Left cardiac atrium (tissue), 4 donors: ENCODE measurements around the gene ZFP82. TPM values are rescaled to one million over a fixed set of nuclear protein-coding genes. Genes with fewer than 3 reads are reported as not detected.
A peak's percentile ranks its signal among the peaks of the same experiment; 100 is the strongest.

Source experiments
- ATAC-seq, 2 donors: fragments of 200-7000 bp; cut with Tn5 transposase; one replicate each; pipeline ENCODE4 v1.9.1; 2020; ENCODE audit warnings: mild to moderate bottlenecking in 2 of 2, moderate library complexity in 2 of 2
- DNase-seq: peaks from one replicate; pipeline ENCODE4 v3.0.0-alpha.2; 2020
- intact Hi-C, 2 donors: fragments of 100-400 bp; cut with DNase I; formaldehyde crosslinking; loops; one replicate each; pipeline versions ENCODE4 v1.14.1 to v1.15.1; 2022 to 2023
- long read RNA-seq: library from polyadenylated mRNA; unstranded; transcript quantifications from one replicate; pipeline ENCODE4 v2.0.0, GENCODE V29; 2021
- total RNA-seq, 2 donors: library from RNA; stranded (reverse); fragmentation: NEBNext Ultra II Directional; extraction: Animal tissue kit (Norgen Biotek cat#: 25700); gene quantifications; one replicate each; pipeline ENCODE4 v1.2.1, GENCODE V29; 2021
- donor health status: DM: no; HTN: yes; CAD: no.
- donor health status: DM: no; HTN: yes; CAD: no; lungs with severe emphysema.
- donor health status: DM: yes; HTN: yes; CAD: no.
- donor health status: Dilated cardiomyopathy.

ZFP82 gene
- total RNA-seq = 1 to 10 TPM; 3.8 to 4.7 TPM
- long read RNA-seq, partial matches to known transcripts = 2 of 10 reads
- long read RNA-seq, other reads (novel, unspliced or antisense) = 5 of 10 reads

GRCh38 chr19:36418287-36419001 is at the start of gene ZFP82:
Gene ZFP82, minus strand, starts transcription at chr19:36418644. Its CDS starts 8,855 bp downstream, at chr19:36409789.
- peak; percentile 98 for ATAC-seq
- intact Hi-C loops = loop anchor here in 1 of 2 donors (5.0 kb wide), 1 partner anchor 41 kb away; the partner anchor contains the start of gene ZFP14

GRCh38 chr19:36460046-36460445 is 41.6 kb upstream of the ZFP82 start:
- no peak for ATAC-seq
- intact Hi-C loops = loop anchor here in 1 of 2 donors (10.0 kb wide), 1 partner anchor 55 kb away; no protein-coding TSS in a partner anchor
- DNase-seq = no peak

More at GRCh38 chr19:36418287-36419001, at the start of gene ZFP82:
- peak; percentile 88 for DNase-seq

- intact Hi-C loops = no loop called here
- ATAC-seq = no peak
- no peak for DNase-seq
Measured at GRCh38 chr19:36456831-36457230, 38.4 kb upstream of the ZFP82 start.

- intact Hi-C loops = no loop called here
- ATAC-seq (no peak), DNase-seq (no peak)
Measured at GRCh38 chr19:36449059-36449670, 30.7 kb upstream of the ZFP82 start.

- no peak for ATAC-seq
- intact Hi-C loops = no loop called here
- DNase-seq = no peak
Measured at GRCh38 chr19:36441339-36441738, 22.9 kb upstream of the ZFP82 start.

GRCh38 chr19:36436531-36436930 is 18.1 kb upstream of the ZFP82 start:
- DNase-seq (no peak), ATAC-seq (no peak)
- intact Hi-C loops = no loop called here

GRCh38 chr19:36423925-36424324 is 5.5 kb upstream of the ZFP82 start:
- ATAC-seq (no peak), DNase-seq (no peak)
- intact Hi-C loops = loop anchor here in 1 of 2 donors (5.0 kb wide), 1 partner anchor 63 kb away; the partner anchor contains the start of gene ZNF566

GRCh38 chr19:36421749-36422481 is 3.5 kb upstream of the ZFP82 start:
- no peak for DNase-seq
- intact Hi-C loops = loop anchor here in 1 of 2 donors (5.0 kb wide), 1 partner anchor 65 kb away; the partner anchor contains the start of gene ZNF566
- peak in 1 of 2 donors; percentile 10 for ATAC-seq

GRCh38 chr19:36420961-36421748 is 2.7 kb upstream of the ZFP82 start:
- DNase-seq = peak; percentile 56
- peak; percentile 45 to 75 for ATAC-seq
- intact Hi-C loops = loop anchor here in 1 of 2 donors (5.0 kb wide), 1 partner anchor 66 kb away; the partner anchor contains the start of gene ZNF566

- DNase-seq (peak; percentile 19), ATAC-seq (no peak)
- intact Hi-C loops = loop anchor here in 1 of 2 donors (5.0 kb wide), 1 partner anchor 41 kb away; the partner anchor contains the start of gene ZFP14
Measured at GRCh38 chr19:36417752-36418286, 625 bp downstream of the ZFP82 start.

- no peak for DNase-seq
- ATAC-seq = no peak
- intact Hi-C loops = loop anchor here in 1 of 2 donors (10.0 kb wide), 1 partner anchor 55 kb away; no protein-coding TSS in a partner anchor
Measured at GRCh38 chr19:36409841-36410240, 8.6 kb downstream of the ZFP82 start.

GRCh38 chr19:36408101-36408500 is 10.3 kb downstream of the ZFP82 start:
- intact Hi-C loops = loop anchor here in 1 of 2 donors (10.0 kb wide), 1 partner anchor 57 kb away; no protein-coding TSS in a partner anchor
- DNase-seq (no peak), ATAC-seq (no peak)

GRCh38 chr19:36404498-36404897 is 13.9 kb downstream of the ZFP82 start:
- intact Hi-C loops = loop anchor here in 1 of 2 donors (10.0 kb wide), 1 partner anchor 60 kb away; no protein-coding TSS in a partner anchor
- ATAC-seq (no peak), DNase-seq (no peak)

GRCh38 chr19:36401475-36401874 is 17.0 kb downstream of the ZFP82 start:
- intact Hi-C loops = loop anchor here in 1 of 2 donors (10.0 kb wide), 1 partner anchor 63 kb away; no protein-coding TSS in a partner anchor
- ATAC-seq = no peak
- DNase-seq = no peak

GRCh38 chr19:36398571-36398970 is 19.9 kb downstream of the ZFP82 start:
- no peak for ATAC-seq
- intact Hi-C loops = no loop called here
- DNase-seq = no peak

GRCh38 chr19:36392916-36393673 is 25.3 kb downstream of the ZFP82 start:
- no peak for ATAC-seq
- DNase-seq = no peak
- intact Hi-C loops = no loop called here

GRCh38 chr19:36379510-36379819 is 39.0 kb downstream of the ZFP82 start:
- no peak for ATAC-seq
- intact Hi-C loops = loop anchor here in 1 of 2 donors (5.0 kb wide), 1 partner anchor 38 kb away; the partner anchor contains the start of gene ZFP82
- no peak for DNase-seq
